Ramos (cell line): ENCODE measurements around the gene GAGE1.
"Not testable (repeated sequence)": the region's sequence is repeated elsewhere in the genome, so short reads cannot be mapped to it uniquely, and the experiment has no call there.

ENCODE experiments used
- in situ Hi-C: fragments of 300-500 bp; cut with MboI; formaldehyde crosslinking; loops from one replicate; pipeline ENCODE4 v1.14.3; 2022; ENCODE audit warnings: low sequenced_read_pairs; ENCODE audit not compliant: unreplicated experiment

The GAGE1 gene, protein sequence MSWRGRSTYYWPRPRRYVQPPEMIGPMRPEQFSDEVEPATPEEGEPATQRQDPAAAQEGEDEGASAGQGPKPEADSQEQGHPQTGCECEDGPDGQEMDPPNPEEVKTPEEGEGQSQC

DNA sequence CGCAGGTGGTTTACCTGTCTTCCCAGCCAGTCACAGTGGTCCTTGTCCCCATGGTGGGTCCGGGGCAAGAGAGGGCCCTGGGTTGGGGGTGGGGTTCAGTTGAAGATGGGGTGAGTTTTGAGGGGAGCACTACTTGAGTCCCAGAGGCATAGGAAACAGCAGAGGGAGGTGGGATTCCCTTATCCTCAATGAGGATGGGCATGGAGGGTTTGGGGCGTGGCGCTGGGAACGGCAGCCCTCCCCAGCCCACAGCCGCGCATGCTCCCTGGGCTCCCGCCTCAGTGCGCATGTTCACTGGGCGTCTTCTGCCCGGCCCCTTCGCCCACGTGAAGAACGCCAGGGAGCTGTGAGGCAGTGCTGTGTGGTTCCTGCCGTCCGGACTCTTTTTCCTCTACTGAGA lies at the start of gene GAGE1:
TSS of gene GAGE1 (plus strand) at position 301 of the 400 bp plus-strand sequence. CDS start 1,155 bp downstream, outside the sequence.
- in situ Hi-C loops, result not testable (repeated sequence)

DNA sequence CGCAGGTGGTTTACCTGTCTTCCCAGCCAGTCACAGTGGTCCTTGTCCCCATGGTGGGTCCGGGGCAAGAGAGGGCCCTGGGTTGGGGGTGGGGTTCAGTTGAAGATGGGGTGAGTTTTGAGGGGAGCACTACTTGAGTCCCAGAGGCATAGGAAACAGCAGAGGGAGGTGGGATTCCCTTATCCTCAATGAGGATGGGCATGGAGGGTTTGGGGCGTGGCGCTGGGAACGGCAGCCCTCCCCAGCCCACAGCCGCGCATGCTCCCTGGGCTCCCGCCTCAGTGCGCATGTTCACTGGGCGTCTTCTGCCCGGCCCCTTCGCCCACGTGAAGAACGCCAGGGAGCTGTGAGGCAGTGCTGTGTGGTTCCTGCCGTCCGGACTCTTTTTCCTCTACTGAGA lies 47.8 kb upstream of the GAGE1 start, which contains the start of gene GAGE12E:
TSS of gene GAGE12E (plus strand) at position 301 of the 400 bp plus-strand sequence. CDS start 1,155 bp downstream, outside the sequence.
- in situ Hi-C loops, result not testable (repeated sequence)

DNA sequence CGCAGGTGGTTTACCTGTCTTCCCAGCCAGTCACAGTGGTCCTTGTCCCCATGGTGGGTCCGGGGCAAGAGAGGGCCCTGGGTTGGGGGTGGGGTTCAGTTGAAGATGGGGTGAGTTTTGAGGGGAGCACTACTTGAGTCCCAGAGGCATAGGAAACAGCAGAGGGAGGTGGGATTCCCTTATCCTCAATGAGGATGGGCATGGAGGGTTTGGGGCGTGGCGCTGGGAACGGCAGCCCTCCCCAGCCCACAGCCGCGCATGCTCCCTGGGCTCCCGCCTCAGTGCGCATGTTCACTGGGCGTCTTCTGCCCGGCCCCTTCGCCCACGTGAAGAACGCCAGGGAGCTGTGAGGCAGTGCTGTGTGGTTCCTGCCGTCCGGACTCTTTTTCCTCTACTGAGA lies 38.3 kb upstream of the GAGE1 start, which contains the start of gene GAGE12F:
TSS of gene GAGE12F (plus strand) at position 301 of the 400 bp plus-strand sequence. CDS start 1,155 bp downstream, outside the sequence.
- in situ Hi-C loops, result not testable (repeated sequence)

DNA sequence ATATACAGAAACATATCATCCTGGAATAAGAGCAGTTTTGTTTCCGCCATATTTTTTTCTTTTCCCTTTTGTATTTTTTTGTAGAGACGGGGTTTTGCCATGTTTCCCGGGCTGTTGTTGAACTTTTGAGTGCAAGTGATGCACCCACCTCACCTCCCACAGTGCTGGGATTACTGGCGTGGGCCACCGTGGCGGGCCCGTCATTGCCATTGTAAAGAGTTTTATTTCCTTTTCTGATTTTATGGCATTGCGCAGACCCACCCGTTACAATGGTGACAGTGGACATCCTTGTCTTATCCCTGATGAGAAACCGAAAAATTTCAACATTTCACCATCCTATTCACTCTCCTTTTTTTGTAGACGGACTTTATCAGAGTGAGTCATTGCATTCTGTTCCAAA lies 30.1 kb upstream of the GAGE1 start:
- in situ Hi-C loops, result not testable (repeated sequence)

DNA sequence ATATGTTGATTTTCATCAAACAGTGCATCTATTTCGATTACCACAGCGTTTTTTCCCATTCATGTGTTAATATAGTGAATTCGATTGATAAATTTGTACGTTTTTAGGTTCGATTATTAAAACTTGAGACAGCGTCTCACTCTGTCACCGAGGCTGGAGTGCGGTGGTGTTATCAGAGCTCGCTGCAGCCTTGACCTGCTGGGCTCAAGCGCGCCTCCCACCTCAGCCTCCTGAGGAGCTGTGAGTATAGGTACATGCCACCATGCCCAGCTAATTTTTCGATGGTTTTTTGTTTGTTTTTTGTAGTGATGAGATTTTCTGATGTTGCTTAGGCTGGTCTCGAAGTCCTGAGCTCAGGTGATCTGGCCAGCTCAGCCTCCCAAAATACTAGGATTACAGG lies 29.7 kb upstream of the GAGE1 start:
- in situ Hi-C loops, result not testable (repeated sequence)

DNA sequence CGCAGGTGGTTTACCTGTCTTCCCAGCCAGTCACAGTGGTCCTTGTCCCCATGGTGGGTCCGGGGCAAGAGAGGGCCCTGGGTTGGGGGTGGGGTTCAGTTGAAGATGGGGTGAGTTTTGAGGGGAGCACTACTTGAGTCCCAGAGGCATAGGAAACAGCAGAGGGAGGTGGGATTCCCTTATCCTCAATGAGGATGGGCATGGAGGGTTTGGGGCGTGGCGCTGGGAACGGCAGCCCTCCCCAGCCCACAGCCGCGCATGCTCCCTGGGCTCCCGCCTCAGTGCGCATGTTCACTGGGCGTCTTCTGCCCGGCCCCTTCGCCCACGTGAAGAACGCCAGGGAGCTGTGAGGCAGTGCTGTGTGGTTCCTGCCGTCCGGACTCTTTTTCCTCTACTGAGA lies 28.7 kb upstream of the GAGE1 start, which contains the start of gene GAGE12G:
TSS of gene GAGE12G (plus strand) at position 301 of the 400 bp plus-strand sequence. CDS start 1,155 bp downstream, outside the sequence.
- in situ Hi-C loops, result not testable (repeated sequence)

DNA sequence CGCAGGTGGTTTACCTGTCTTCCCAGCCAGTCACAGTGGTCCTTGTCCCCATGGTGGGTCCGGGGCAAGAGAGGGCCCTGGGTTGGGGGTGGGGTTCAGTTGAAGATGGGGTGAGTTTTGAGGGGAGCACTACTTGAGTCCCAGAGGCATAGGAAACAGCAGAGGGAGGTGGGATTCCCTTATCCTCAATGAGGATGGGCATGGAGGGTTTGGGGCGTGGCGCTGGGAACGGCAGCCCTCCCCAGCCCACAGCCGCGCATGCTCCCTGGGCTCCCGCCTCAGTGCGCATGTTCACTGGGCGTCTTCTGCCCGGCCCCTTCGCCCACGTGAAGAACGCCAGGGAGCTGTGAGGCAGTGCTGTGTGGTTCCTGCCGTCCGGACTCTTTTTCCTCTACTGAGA lies 19.2 kb upstream of the GAGE1 start, which contains the start of gene GAGE12H:
TSS of gene GAGE12H (plus strand) at position 301 of the 400 bp plus-strand sequence. CDS start 1,155 bp downstream, outside the sequence.
- in situ Hi-C loops, result not testable (repeated sequence)

DNA sequence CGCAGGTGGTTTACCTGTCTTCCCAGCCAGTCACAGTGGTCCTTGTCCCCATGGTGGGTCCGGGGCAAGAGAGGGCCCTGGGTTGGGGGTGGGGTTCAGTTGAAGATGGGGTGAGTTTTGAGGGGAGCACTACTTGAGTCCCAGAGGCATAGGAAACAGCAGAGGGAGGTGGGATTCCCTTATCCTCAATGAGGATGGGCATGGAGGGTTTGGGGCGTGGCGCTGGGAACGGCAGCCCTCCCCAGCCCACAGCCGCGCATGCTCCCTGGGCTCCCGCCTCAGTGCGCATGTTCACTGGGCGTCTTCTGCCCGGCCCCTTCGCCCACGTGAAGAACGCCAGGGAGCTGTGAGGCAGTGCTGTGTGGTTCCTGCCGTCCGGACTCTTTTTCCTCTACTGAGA lies 9.6 kb upstream of the GAGE1 start, which contains the start of gene GAGE2A:
TSS of gene GAGE2A (plus strand) at position 301 of the 400 bp plus-strand sequence. CDS start 1,155 bp downstream, outside the sequence.
- in situ Hi-C loops, result not testable (repeated sequence)

DNA sequence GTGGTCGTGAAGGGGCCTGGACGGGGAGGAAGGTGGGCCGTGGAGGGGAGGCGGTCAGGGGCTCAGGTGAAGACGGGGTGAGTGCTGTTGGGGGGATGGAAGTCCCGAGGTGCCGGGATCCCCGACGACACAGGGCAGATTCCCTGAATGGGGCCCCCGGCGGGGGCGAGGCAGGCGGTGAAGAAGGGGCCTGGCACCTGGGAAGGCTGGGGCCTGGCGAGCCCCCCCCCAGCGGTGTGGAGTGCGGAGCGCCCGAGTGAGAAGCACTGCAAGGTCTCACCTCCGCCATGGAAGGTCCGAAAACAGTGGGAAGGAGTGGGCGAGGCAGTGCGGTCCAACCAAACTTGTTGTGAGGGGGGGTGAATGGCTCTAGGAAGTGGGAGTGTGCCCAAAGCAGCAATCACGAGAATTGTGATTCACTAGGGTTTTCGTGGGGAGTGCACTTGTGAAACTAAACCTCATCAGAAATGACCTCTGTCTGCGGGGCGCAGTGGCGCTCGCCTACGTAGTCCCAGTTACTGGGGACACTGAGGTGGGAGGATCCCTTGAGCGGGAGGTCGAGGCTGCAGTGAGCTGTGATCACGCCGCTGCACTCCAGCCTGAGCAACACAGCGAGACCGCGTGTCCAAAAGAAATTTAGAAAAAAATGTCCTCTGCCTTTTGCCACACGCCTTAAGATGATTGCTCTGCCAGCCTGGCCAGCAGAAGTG lies 8.9 kb upstream of the GAGE1 start:
- in situ Hi-C loops, result not testable (repeated sequence)

DNA sequence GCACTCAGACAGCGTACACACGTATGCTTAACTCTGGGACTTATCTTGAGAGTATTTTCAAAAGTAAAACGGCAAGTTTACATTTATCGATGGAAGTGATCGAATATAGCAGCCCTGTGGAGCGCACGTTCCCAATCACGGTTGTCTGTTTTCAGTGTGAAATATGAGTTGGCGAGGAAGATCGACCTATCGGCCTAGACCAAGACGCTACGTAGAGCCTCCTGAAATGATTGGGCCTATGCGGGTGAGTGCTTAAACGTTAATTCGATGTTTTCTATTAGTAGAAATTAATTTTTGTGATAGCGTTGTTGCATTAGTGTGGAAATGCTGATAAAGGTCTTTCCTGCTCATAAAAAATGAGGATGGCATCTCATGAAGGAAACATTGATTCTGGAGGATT lies 8.3 kb upstream of the GAGE1 start:
- in situ Hi-C loops, result not testable (repeated sequence)

DNA sequence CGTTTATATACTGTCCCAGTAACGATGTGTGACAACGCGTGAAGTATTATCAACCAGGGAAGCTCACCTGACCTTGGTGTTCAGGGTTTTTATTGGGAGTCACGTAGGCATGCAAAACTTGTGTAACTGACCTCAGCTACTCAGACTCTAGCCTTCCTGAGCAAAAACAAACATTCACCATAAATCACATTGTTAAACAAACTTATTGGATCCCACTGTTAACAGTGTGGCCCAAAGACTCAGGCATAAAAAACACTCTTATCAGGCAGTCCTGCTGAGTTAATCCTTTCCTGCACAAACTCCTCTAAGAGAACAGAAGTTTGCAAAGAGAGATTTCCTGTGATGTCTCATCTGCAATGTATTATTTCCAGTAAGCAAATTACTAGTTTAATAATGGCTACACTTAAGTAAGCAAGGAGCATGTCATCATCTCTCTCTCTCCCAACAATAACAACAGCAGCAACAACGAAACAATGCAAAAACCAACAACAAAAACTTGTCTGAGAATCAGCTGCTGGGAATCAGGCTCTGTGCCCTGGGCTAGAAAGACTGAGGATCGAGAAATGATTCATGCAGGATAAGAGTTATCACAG lies 12.0 kb downstream of the GAGE1 start:
- in situ Hi-C loops, result no loop called here

DNA sequence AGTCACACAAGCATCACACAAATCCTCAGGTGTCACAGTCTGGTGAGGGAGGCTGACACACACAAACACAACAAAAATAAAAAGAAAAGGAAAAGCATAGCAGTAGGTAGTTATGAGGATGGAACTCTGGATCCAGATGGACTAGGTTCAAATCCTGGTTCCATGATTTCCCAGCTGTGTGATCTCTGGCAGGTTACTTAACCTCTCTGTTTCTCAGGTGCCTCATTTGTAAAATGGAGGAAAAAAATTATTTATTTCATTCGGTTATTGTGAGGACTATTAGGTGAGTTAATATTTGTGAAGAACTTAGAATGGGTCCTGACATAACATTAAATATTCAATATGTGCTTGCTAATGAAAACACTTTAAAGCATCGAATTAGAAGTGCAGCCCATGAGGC lies 19.8 kb downstream of the GAGE1 start:
- in situ Hi-C loops, result no loop called here

DNA sequence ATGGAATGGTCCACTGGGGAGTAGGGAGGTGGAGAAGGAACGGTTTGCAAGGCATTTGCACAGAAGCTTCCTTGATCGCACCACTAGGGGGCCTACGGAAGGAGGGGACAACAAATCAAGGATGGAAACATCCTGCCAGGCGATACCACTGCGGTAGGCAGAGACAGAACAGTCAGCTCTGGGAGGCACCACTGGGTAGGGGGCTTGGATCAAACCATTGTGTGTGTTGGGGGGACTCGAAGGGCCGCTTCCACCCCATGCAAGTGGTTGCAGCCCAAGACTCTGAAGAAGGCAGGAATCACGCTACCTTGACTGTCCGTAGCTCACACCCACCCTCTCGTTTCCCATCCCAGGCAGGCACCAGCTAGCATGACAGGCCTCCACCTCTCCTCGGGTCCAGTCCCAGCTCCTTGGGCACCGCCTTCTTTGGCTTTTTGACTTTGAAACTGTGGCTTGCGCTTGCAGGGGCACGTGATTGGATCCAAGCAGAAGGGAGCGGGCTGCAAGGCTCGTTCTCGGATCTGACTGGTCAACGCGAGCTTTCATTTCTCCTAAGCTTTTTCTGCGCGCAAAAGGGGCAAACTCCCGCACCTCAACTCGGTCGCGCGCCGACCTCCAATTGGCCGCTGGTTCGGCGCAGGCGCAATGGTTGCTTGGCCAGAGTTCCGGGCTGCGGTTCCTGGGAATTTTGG lies 28.4 kb downstream of the GAGE1 start:
- in situ Hi-C loops, result no loop called here

DNA sequence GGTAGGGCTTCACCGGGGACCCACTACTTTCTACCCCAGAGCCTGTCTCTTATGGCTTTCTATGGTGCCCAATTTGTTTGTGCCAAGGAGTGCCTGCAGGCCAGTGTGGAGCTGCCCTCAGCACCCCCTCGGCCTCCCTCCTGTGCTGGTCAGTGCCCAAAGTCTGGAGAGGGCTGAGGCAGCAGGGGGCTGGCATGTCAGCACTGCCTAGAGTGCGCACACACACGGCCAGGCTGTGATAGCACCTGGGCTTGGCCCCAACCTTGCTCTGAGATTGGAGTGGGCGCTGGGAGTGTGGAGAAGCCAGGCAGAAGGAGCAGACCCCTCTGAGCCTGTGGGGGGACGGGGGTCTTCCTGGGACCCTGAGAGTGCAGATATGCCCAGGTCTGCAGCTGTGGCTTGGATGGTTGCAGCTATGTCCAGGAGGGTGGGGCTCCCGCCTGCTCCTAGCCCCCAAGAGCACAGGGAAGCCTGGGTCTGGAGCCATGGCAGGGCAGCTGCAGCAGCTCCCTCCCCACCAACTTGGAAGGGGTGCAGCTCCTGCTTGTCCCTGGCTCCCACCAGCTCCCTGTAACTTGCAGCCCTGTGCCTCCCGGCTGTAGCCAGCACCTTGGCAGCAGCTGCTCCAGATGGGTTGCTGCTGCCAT lies 46.3 kb downstream of the GAGE1 start:
- in situ Hi-C loops, result no loop called here

DNA sequence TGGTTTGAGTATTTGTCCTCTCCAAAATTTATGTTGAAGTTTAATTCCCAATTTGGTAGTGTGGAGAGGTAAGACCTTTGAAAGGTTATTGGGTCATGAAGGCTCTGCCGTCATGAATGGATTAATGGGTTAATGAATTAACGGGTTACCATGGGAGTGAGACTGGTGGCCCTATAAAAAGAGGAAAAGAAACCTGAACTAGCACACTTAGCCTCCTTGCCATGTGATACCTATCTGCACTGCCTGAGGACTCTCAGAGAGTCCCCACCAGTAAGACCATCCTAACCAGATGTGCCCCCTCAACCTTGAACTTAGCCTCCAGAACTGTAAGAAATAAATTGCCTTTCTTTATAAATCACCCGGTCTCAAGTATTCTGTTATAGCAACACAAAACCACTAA lies 57.7 kb downstream of the GAGE1 start:
- in situ Hi-C loops, result no loop called here
